HUDEP-2 (cell line): ENCODE measurements around the gene NR1D2.
A peak's percentile ranks its signal among the peaks of the same experiment; 100 is the strongest.

Experiments used
- DNase-seq, 76 experiments: peaks; one replicate each; lab custom pipeline; 2025; ENCODE audit not compliant: unreplicated experiment in 76 of 76; lab: John Stamatoyannopoulos, UW

Gene NR1D2

GRCh38 chr3:23961913-23962312, 16.8 kb downstream of the NR1D2 start:
- DNase-seq: no peak

- no peak for DNase-seq
Measured at GRCh38 chr3:23964537-23965235, 19.6 kb downstream of the NR1D2 start.

- DNase-seq: no peak
Measured at GRCh38 chr3:23966328-23966727, 21.2 kb downstream of the NR1D2 start.

- peak in 1 of 76 experiments; percentile 1 for DNase-seq
Measured at GRCh38 chr3:23968463-23969184, 23.5 kb downstream of the NR1D2 start.

- no peak for DNase-seq
Measured at GRCh38 chr3:23969393-23969792, 24.3 kb downstream of the NR1D2 start.

GRCh38 chr3:23971684-23972083, 26.6 kb downstream of the NR1D2 start:
- no peak for DNase-seq

- DNase-seq: no peak
Measured at GRCh38 chr3:23976555-23976954, 31.5 kb downstream of the NR1D2 start.

- DNase-seq: no peak
Measured at GRCh38 chr3:23979569-23979968, 34.5 kb downstream of the NR1D2 start.

- no peak for DNase-seq
Measured at GRCh38 chr3:23981136-23981535, 36.0 kb downstream of the NR1D2 start.

GRCh38 chr3:23981955-23982354, 36.9 kb downstream of the NR1D2 start:
- DNase-seq: no peak

GRCh38 chr3:23984934-23985333, 39.8 kb downstream of the NR1D2 start:
- no peak for DNase-seq

GRCh38 chr3:23985747-23986544, 40.9 kb downstream of the NR1D2 start:
- DNase-seq: no peak

- DNase-seq: no peak
Measured at GRCh38 chr3:23987356-23987755, 42.3 kb downstream of the NR1D2 start.

GRCh38 chr3:23991306-23991682, 46.2 kb downstream of the NR1D2 start:
- no peak for DNase-seq

GRCh38 chr3:23991683-23992628, 46.9 kb downstream of the NR1D2 start:
- DNase-seq: no peak

GRCh38 chr3:23993556-23994243, 48.6 kb downstream of the NR1D2 start:
- DNase-seq: no peak

GRCh38 chr3:23994244-23994569, 49.1 kb downstream of the NR1D2 start:
- DNase-seq: no peak

- DNase-seq: no peak
Measured at GRCh38 chr3:23995219-23995618, 50.1 kb downstream of the NR1D2 start.

- no peak for DNase-seq
Measured at GRCh38 chr3:23996095-23996524, 51.0 kb downstream of the NR1D2 start.
